Heart left ventricle (tissue), 16 donors: ENCODE data around the gene QSOX2. TPM values are rescaled to one million over a fixed set of nuclear protein-coding genes. Genes with fewer than 3 reads are reported as not detected.
A peak's percentile ranks its signal among the peaks of the same experiment; 100 is the strongest.

Experiments used
- ATAC-seq, 4 donors: fragments of 200-7000 bp; cut with Tn5 transposase; one replicate each; pipeline ENCODE4 v1.9.1; 2020 to 2022; ENCODE audit warnings: moderate library complexity in 4 of 4, mild to moderate bottlenecking in 3 of 4, moderate number of reproducible peaks in 1 of 4
- DNase-seq, 5 donors: peaks; one replicate each; pipeline ENCODE4 v3.0.0-alpha.2; 2020
- H3K27ac ChIP-seq, 12 donors: fragments of 200-600 bp; sonication (generic) in 4 of 12; one replicate each; pipeline versions ENCODE4 v1.5.0 to v1.8.0; 2016 to 2022; ENCODE audit warnings: mild to moderate bottlenecking in 2 of 12
- H3K27me3 ChIP-seq, 9 donors: fragments of 200-600 bp; sonication (generic) in 2 of 9; one replicate each; pipeline versions ENCODE4 v1.5.1 to v1.8.0; 2016 to 2022; ENCODE audit warnings: mild to moderate bottlenecking in 3 of 9
- H3K36me3 ChIP-seq, 9 donors: fragments of 200-600 bp; sonication (generic) in 2 of 9; one replicate each; pipeline versions ENCODE4 v1.5.0 to v1.8.0; 2018 to 2022; ENCODE audit warnings: mild to moderate bottlenecking in 2 of 9
- H3K4me1 ChIP-seq, 12 donors: fragments of 200-600 bp; sonication (generic) in 4 of 12; one replicate each; pipeline versions ENCODE4 v1.5.0 to v1.8.0; 2016 to 2022; ENCODE audit warnings: mild to moderate bottlenecking in 3 of 12
- H3K4me3 ChIP-seq, 12 donors: fragments of 200-600 bp; sonication (generic) in 4 of 12; one replicate each; pipeline versions ENCODE4 v1.5.0 to v1.8.0; 2017 to 2022; ENCODE audit warnings: mild to moderate bottlenecking in 9 of 12, moderate library complexity in 4 of 12
- H3K9me3 ChIP-seq, 12 donors: fragments of 200-600 bp; sonication (generic) in 4 of 12; one replicate each; pipeline versions ENCODE4 v1.5.0 to v1.8.0; 2016 to 2022; ENCODE audit warnings: mild to moderate bottlenecking in 1 of 12
- POLR2A ChIP-seq, 2 donors: fragments of 450-650 bp; IDR thresholded peaks; one replicate each; pipeline ENCODE4 v1.6.1; 2017; ENCODE audit warnings: antibody characterized with exemption in 2 of 2, mild to moderate bottlenecking in 2 of 2, moderate library complexity in 2 of 2
- WGBS, 4 donors: extraction: QIAGEN DNeasy Blood & Tissue Kit in 2 of 4; methylation state at CpG; one replicate each; pipeline versions ENCODE4 v1.1.5 to v1.1.7; 2013 to 2018; 5-methylcytosine and 5-hydroxymethylcytosine counted together
- intact Hi-C, 10 donors: fragments of 100-400 bp; cut with DNase I; formaldehyde crosslinking; loops; one replicate each; pipeline versions ENCODE4 v1.11.1 to v1.14.2; 2022
- polyA plus RNA-seq, 2 donors: library from polyadenylated mRNA; stranded (reverse); fragments of 200-250 nt; gene quantifications; one replicate each; pipeline ENCODE4 v1.2.3, GENCODE V29; 2013
- total RNA-seq, 9 donors: library from RNA; depleted of rRNA in 2 of 9; stranded (reverse); fragments of >200 nt in 2 of 9; fragmentation: NEBNext Ultra II Directional in 3 of 9; extraction: Animal tissue kit (Norgen Biotek cat#: 25700) in 3 of 9; gene quantifications; one replicate each; pipeline versions ENCODE4 v1.1.0 to v1.2.4, GENCODE V29; 2016 to 2023
- TF ChIP-seq, protein P1 (sequence below), 12 donors: fragments of 200-600 bp; sonication (generic) in 4 of 12; IDR thresholded peaks; one replicate each; pipeline versions ENCODE4 v1.5.0 to v1.8.0; 2018 to 2022; ENCODE audit warnings: antibody characterized with exemption in 12 of 12, mild to moderate bottlenecking in 5 of 12
- donor health status: ischemic (EF 13 %, LVEDD 7.1; RV severe dilation, severe dysfunction).
- donor health status: healthy with polysubstance abuse.
- donor health status: DM: no; HTN: yes; CAD: no.
- donor health status: DM: no; HTN: no; CAD: no.
- donor health status: ischemic (EF 25% LVEDD 6.9; RV normal size, moderate dysfunction).
- donor health status: ischemic (EF 25% LVEDD 5.7; RV mildly dilated, moderate dysfunction).
- donor health status: healthy.
- donor health status: DM: yes; HTN: yes; CAD: no.
- donor health status: ischemic (EF 35%, LVEDD 5.7; RV mildly dilated, moderate dysfunction).
- donor health status: nonischemic (EF 11% LVEDD 7.7; RV severe dilation, severe dysfunction).
- donor health status: DM: yes; HTN: yes; CAD: no.
- donor health status: PGD.
- donor health status: ischemic (EF 29% LVEDD 5.4; RV normal size, mild dysfunction).
- donor health status: nonischemic (EF 23%, LVEDD 6.1; RV moderate dilation, normal function).

The QSOX2 gene
- total and polyA plus RNA-seq, 11 donors: 4.3 to 9.9 (median 5.9) TPM

DNA sequence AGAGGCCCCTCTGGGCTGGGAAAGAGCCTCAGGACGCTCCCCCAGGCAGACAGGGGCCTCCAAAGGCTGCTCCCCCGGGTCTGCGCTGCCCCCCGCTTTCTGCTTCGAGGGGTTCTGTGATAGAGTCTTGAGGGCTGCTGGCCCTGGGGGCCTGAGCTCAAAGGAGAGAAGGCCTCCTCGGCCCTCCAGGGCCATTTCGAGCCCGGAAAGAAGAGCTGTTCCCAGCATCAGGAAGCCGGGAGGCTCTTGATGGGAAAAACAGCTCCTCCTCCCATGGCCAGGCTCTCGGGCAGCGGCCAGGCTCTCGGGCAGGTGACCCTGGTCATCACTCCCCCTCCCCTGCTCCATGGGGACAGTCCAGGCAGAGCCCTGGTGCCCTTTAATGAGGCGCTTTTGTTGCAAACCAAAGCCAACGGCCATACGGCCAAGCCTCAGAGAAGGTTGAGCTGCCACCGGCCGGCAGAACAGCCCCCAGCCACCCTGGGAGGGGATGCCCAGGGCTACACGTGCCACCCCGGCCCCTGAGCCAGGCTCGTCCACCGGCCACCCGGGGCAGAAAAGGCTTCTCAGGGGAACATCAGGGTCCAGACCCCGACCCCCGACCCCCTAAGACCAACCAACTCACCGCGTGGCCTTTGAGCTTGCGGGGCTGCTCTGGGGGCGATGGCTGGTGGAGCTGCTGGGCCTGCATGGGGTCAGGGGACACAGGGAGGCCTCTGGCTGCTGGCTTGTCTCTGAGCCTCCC lies 16.2 kb upstream of the QSOX2 start:
- Histone ChIP-seq H3K4me3 (no peak overlapping the region), H3K27me3 (peaks cover 0 to 5% (median 0%) of the 10 kb centered on the region in 9 donors), H3K27ac (no peak overlapping the region), H3K36me3 (no peaks in the 10 kb centered on the region), H3K4me1 (peaks cover 0 to under 1% (median 0%) of the 10 kb centered on the region in 12 donors), H3K9me3 (no peaks in the 10 kb centered on the region)
- no peak for TF ChIP-seq POLR2A (IDR thresholded peaks at IDR 0.05)
- TF ChIP-seq, protein P1, sequence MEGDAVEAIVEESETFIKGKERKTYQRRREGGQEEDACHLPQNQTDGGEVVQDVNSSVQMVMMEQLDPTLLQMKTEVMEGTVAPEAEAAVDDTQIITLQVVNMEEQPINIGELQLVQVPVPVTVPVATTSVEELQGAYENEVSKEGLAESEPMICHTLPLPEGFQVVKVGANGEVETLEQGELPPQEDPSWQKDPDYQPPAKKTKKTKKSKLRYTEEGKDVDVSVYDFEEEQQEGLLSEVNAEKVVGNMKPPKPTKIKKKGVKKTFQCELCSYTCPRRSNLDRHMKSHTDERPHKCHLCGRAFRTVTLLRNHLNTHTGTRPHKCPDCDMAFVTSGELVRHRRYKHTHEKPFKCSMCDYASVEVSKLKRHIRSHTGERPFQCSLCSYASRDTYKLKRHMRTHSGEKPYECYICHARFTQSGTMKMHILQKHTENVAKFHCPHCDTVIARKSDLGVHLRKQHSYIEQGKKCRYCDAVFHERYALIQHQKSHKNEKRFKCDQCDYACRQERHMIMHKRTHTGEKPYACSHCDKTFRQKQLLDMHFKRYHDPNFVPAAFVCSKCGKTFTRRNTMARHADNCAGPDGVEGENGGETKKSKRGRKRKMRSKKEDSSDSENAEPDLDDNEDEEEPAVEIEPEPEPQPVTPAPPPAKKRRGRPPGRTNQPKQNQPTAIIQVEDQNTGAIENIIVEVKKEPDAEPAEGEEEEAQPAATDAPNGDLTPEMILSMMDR (IDR thresholded peaks at IDR 0.05): no peak
- DNase-seq (peak in 1 of 5 donors; percentile 51), ATAC-seq (no peak)
- intact Hi-C loops: no loop called here
- WGBS, 4 donors: 75 to 84% (median 77%) methylated on average over 9 to 28 of the region's 28 CpGs

DNA sequence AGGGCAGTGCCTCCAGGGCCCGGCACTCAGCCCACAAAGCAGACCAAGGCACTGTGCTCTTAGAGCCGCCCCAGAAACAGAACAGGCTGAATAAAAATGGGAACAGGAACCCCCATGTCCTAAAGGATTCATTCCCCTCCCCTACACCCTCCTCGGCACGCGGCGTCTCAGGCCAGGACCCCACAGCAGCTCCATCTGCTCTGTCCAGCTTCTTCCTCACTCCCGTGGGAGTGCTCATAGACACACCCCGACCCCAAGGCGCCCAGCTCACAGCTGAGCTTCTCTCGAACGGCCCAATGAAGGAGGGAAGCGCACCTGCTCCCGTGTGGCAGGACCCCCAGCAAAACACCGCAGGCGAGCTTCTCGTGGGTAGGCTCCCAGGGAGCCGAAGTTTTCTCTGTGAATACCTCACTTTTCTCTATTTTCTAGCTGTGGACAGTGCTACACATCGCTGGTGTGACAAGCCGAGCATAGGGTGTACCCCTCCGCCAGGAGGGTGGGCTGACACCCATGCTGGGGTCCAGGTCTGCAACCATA lies 15.4 kb upstream of the QSOX2 start:
- Histone ChIP-seq H3K27ac (no peak overlapping the region), H3K27me3 (peaks cover 0 to 5% (median 0%) of the 10 kb centered on the region in 9 donors), H3K36me3 (no peaks in the 10 kb centered on the region), H3K4me3 (no peak overlapping the region), H3K4me1 (no peaks in the 10 kb centered on the region), H3K9me3 (no peaks in the 10 kb centered on the region)
- intact Hi-C loops: no loop called here
- ATAC-seq (no peak), DNase-seq (peak in 1 of 5 donors; percentile 8)
- TF ChIP-seq, protein P1 (IDR thresholded peaks at IDR 0.05): no peak
- TF ChIP-seq POLR2A (IDR thresholded peaks at IDR 0.05): no peak
- WGBS, 4 donors: 79 to 83% (median 81%) methylated on average over 15 to 20 of the region's 20 CpGs

DNA sequence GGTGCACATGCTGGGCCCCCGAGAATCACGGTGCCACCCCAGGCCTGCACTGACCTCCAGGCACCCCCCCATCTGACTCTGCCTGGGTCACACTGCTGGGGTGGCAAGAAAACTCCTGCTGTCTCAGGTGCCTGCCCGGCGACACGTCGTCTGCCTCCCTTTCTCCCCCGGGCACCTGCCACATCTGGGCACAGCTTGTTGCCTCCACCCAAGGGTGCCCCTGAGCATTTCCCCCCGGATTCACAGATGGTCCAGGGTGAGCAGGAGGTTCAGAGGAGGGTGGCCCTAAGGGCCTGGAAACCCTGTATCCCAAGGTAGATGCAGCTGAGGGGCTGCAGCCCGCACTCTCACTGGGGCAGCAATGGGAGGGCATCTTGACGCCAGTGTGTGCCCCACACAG lies 14.9 kb upstream of the QSOX2 start:
- DNase-seq: peak in 1 of 5 donors; percentile 43
- H3K27me3 ChIP-seq: peaks cover 0 to 5% (median 0%) of the 10 kb centered on the region in 9 donors
- no peaks in the 10 kb centered on the region for H3K9me3 ChIP-seq
- H3K27ac ChIP-seq: no peak overlapping the region
- intact Hi-C loops: no loop called here
- TF ChIP-seq, protein P1 (IDR thresholded peaks at IDR 0.05): no peak
- no peak for TF ChIP-seq POLR2A (IDR thresholded peaks at IDR 0.05)
- no peaks in the 10 kb centered on the region for H3K36me3 ChIP-seq
- WGBS, 4 donors: 84 to 93% (median 88%) methylated on average over 10 of the region's 10 CpGs
- H3K4me3 ChIP-seq: no peak overlapping the region
- peaks cover 0 to under 1% (median 0%) of the 10 kb centered on the region in 12 donors for H3K4me1 ChIP-seq
- ATAC-seq: no peak

DNA sequence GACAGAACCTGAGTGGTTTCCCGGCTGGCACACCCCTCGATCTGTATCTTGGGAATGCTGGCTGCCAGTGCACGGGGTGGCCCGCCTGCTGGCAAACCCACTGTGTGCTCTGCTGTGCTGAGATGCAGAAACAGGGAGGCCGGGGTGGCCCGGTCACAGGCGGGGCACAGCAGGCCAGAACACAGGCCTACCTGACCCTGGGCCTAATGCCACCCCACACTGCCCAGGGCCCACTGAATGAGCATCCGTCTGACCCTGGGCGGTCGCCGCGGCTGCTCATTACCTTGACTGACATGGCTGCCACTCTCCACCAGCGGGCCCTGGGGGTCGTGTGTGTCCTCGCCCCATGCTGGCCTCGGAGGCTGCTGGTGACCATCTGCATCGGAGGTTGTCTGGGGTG lies 14.2 kb upstream of the QSOX2 start:
- H3K4me3 ChIP-seq: no peak overlapping the region
- TF ChIP-seq, protein P1 (IDR thresholded peaks at IDR 0.05): no peak
- no peak for TF ChIP-seq POLR2A (IDR thresholded peaks at IDR 0.05)
- H3K36me3 ChIP-seq: no peaks in the 10 kb centered on the region
- no peak overlapping the region for H3K27ac ChIP-seq
- ATAC-seq (no peak), DNase-seq (peak in 1 of 5 donors; percentile 49)
- intact Hi-C loops: no loop called here
- 88 to 100% (median 94%) methylated on average over 5 to 17 of the region's 17 CpGs for WGBS, 4 donors
- H3K27me3 ChIP-seq: peaks cover 0 to 5% (median 0%) of the 10 kb centered on the region in 9 donors
- no peaks in the 10 kb centered on the region for H3K9me3 ChIP-seq
- H3K4me1 ChIP-seq: peaks cover 0 to 7% (median 0%) of the 10 kb centered on the region in 12 donors
